ENCODE measurements around the gene C10orf53. TPM values are rescaled to one million over a fixed set of nuclear protein-coding genes. Genes with fewer than 3 reads are reported as not detected.

C10orf53 gene
- total and polyA plus RNA-seq, 2 of the 4 experiments (the other 2 are of a cell fraction): not detected

GRCh38 chr10:49651039-49651835 is 28.2 kb upstream of the C10orf53 start:
- CTCF ChIA-PET: interaction anchor here (0.6 kb wide), 1 partner anchor 136 kb away, joined by 4 read pairs; no protein-coding TSS in a partner anchor
- H2BK20ac ChIP-seq (ENCODE audit: low read depth, low read length): no peak overlapping the region
- peaks cover 11% of the 10 kb centered on the region for H3K27me3 ChIP-seq (ENCODE audit: control insufficient read depth, insufficient read depth, low read length)
- DNase-seq (no peak), ATAC-seq (ENCODE audit: low read depth) (no peak)
- H4K8ac ChIP-seq (ENCODE audit: low read depth in 2 of 2, low read length in 2 of 2): no peak overlapping the region
- no peak overlapping the region for H2AFZ ChIP-seq (replicated peaks; ENCODE audit: low read length, poor library complexity)
- no peak overlapping the region for H3K56ac ChIP-seq (ENCODE audit: extremely low read depth, insufficient read depth, low read length)
- no peaks in the 10 kb centered on the region for H4K20me1 ChIP-seq (ENCODE audit: insufficient read depth, low read length)
- WGBS, 2 experiments (ENCODE audit: extremely low coverage in 2 of 2, insufficient read length in 1 of 2): 67% methylated on average over 7 of the region's 15 CpGs; no CpG with 5 or more reads in 1 of the 2 experiments
- H3K4me3 ChIP-seq (ENCODE audit: insufficient read depth, low read depth, low read length): no peak overlapping the region
- no peaks in the 10 kb centered on the region for H3K79me1 ChIP-seq (ENCODE audit: low read depth in 1 of 2, low read length in 2 of 2)
- no peaks in the 10 kb centered on the region for H3K9me1 ChIP-seq (ENCODE audit: insufficient read depth, low read length)
- H3K4ac ChIP-seq (ENCODE audit: low read depth, low read length): no peak overlapping the region
- H4K5ac ChIP-seq (ENCODE audit: low read depth, low read length): no peak overlapping the region
- intact Hi-C loops (cut with micrococcal nuclease): no loop called here
- H3K27ac ChIP-seq (ENCODE audit: insufficient read depth, low read length): no peak overlapping the region
- H3K4me1 ChIP-seq (ENCODE audit: control insufficient read depth, insufficient read depth, low read length): no peaks in the 10 kb centered on the region
- no peak overlapping the region for H3K23ac ChIP-seq (ENCODE audit: low read depth, low read length)
- H3K4me2 ChIP-seq (ENCODE audit: low read depth, low read length): no peak overlapping the region
- no peak overlapping the region for H2BK120ac ChIP-seq (ENCODE audit: low read depth, low read length)
- H4K91ac ChIP-seq (ENCODE audit: insufficient read depth, low read depth, low read length): no peak overlapping the region
- in situ Hi-C loops (cut with MboI; ENCODE audit: low sequenced_read_pairs): no loop called here
- H2AK5ac ChIP-seq (ENCODE audit: low read depth, low read length): no peak overlapping the region
- dilution Hi-C loops (cut with HindIII; ENCODE audit: low sequenced_read_pairs, unreplicated experiment): no loop called here
- H2AK9ac ChIP-seq (replicated peaks; ENCODE audit: low read depth, low read length, poor library complexity): no peak overlapping the region
- no peak overlapping the region for H3K18ac ChIP-seq (ENCODE audit: low read depth, low read length)
- H3K9me3 ChIP-seq (ENCODE audit: control insufficient read depth, insufficient read depth, low read length): no peaks in the 10 kb centered on the region
- H2BK15ac ChIP-seq (ENCODE audit: low read depth, low read length): no peak overlapping the region
- H3K9ac ChIP-seq (ENCODE audit: low read depth, low read length): no peak overlapping the region
- BruUV-seq (replicated peaks): no TSS peak
- no peak overlapping the region for H2BK5ac ChIP-seq (ENCODE audit: low read depth, low read length, poor library complexity, severe bottlenecking)
- no peak overlapping the region for H3K14ac ChIP-seq (replicated peaks; ENCODE audit: low read depth, low read length)
- no peaks in the 10 kb centered on the region for H3K36me3 ChIP-seq (ENCODE audit: control insufficient read depth, insufficient read depth, low read length)
- POLR2A ChIA-PET (ENCODE audit: unreplicated experiment): no interaction called here
- no peak for TF ChIP-seq POLR2A (IDR thresholded peaks at IDR 0.05; ENCODE audit: low read depth, low read length)
- TF ChIP-seq MXI1 (IDR thresholded peaks at IDR 0.05; ENCODE audit: borderline replicate concordance, low read depth, low read length): no peak
- TF ChIP-seq RAD21 (IDR thresholded peaks at IDR 0.05; ENCODE audit: low read length): no peak
- TF ChIP-seq CEBPB (IDR thresholded peaks at IDR 0.05; ENCODE audit: low read depth, low read length): no peak
- no peak for TF ChIP-seq FOS (IDR thresholded peaks at IDR 0.05; ENCODE audit: low read depth, low read length)
- TF ChIP-seq MAFK (IDR thresholded peaks at IDR 0.05; ENCODE audit: low read depth, low read length): no peak
- TF ChIP-seq NFE2L2 (IDR thresholded peaks at IDR 0.05; ENCODE audit: low read depth, low read length): no peak
- TF ChIP-seq CHD1 (IDR thresholded peaks at IDR 0.05; ENCODE audit: low read depth, low read length): no peak
- no peak for TF ChIP-seq MAZ (IDR thresholded peaks at IDR 0.05; ENCODE audit: borderline replicate concordance, low read depth, low read length)
- TF ChIP-seq SMC3 (IDR thresholded peaks at IDR 0.05; ENCODE audit: low read depth, low read length): no peak
- no peak for TF ChIP-seq RCOR1 (IDR thresholded peaks at IDR 0.05; ENCODE audit: insufficient replicate concordance, low read length)
- TF ChIP-seq ELK1 (IDR thresholded peaks at IDR 0.05; ENCODE audit: borderline replicate concordance, low read depth, low read length): no peak
- TF ChIP-seq BHLHE40 (IDR thresholded peaks at IDR 0.05; ENCODE audit: low read depth, low read length): no peak
- TF ChIP-seq RFX5 (IDR thresholded peaks at IDR 0.05; ENCODE audit: low read depth, low read length): no peak
- TF ChIP-seq USF2 (IDR thresholded peaks at IDR 0.05; ENCODE audit: low read depth, low read length): no peak
- no peak for TF ChIP-seq CTCF (conservative IDR thresholded peaks at IDR 0.05; ENCODE audit: low read depth, low read length)

All from IMR-90 (cell line).